GM21528 (cell line): ENCODE results near the gene ST8SIA3.

Source experiments
- ATAC-seq: cut with Tn5 transposase; IDR thresholded peaks from one replicate; pipeline ENCODE4 v1.9.1; 2021; ENCODE audit warnings: mild to moderate bottlenecking, moderate library complexity; ENCODE audit not compliant: unreplicated experiment, low FRiP score

The ST8SIA3 gene

DNA sequence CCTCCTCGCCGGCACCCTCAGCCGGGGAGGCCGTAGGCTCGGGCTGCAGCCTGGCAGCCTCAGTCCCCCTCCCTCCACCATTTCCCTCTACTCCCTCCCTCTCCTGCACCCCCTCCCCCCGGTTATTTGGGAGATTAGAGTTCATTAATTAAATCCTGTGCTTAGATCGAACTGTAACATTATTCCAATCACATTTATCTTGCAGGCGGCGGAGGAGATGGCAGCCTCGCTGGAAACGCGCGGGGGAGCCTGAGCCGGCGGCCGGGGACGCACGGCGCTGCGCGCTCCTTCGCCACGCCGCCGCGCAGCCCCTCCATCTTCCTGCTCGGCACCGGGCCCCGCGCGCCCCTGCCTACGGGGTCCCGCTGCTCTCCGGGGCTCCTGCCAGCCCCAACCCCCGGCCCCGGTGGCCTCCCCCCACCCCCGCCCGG lies at the start of gene ST8SIA3:
TSS of gene ST8SIA3 (plus strand) at position 287 of the 431 bp plus-strand sequence. CDS start 290 bp downstream, outside the sequence.
- ATAC-seq, result no peak

- no peak for ATAC-seq
Observed at GRCh38 chr18:57311472-57311871, 40.9 kb upstream of the ST8SIA3 start.

GRCh38 chr18:57312346-57313144 lies 39.8 kb upstream of the ST8SIA3 start:
- ATAC-seq, result no peak

- ATAC-seq, result no peak
Observed at GRCh38 chr18:57320603-57321002, 31.8 kb upstream of the ST8SIA3 start.

DNA sequence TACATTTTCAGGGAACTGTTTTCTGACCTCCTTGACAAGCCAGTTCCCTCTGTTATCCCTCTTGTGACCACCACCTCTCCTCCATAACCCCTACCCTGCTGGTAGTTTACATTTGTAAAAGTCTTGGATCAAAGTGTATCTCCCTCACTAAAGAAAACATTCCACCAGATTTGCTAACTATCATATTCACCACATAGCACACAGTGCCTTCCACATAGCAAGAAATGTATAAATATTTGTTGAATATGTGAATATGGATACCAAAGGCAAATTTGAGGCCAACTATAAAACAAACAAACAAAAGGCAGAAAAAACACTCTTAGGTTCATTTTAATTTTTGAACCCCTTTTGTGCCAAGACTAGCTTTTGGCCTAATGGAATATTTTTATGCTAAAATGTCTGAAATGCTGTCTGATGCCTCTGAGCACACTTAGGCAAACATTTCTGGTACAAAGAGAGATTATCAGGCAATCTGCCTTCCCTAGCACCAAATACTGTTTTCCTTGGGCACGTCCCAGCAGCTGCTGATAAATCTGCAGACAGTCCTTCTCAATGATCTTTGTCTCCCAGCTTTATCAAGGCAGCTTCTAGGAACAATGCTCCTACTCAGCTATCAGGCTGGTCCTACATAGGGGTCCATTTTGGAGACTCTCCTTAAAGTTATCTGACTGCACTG lies 26.7 kb upstream of the ST8SIA3 start:
- no peak for ATAC-seq

- ATAC-seq, result no peak
Observed at GRCh38 chr18:57326718-57327323, 25.5 kb upstream of the ST8SIA3 start.

DNA sequence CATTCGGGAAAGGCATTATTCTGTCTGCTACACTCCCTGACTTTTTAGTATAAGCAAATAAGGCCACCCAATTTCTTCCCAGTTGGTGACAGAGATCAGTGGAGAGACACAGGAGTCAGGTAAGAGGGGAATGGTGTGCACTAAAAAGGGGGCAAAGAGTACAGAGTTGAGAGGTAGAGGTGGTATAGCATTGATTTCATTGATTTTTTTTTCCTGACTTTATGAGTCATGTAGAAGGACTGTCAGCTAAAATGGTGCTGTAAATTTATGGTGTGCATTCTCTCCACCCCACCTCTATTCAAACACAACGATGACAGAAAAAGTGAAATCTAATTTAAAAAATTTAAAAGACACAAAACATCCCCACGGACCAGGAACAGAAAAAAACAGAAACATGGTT lies 23.7 kb upstream of the ST8SIA3 start:
- ATAC-seq, result no peak

DNA sequence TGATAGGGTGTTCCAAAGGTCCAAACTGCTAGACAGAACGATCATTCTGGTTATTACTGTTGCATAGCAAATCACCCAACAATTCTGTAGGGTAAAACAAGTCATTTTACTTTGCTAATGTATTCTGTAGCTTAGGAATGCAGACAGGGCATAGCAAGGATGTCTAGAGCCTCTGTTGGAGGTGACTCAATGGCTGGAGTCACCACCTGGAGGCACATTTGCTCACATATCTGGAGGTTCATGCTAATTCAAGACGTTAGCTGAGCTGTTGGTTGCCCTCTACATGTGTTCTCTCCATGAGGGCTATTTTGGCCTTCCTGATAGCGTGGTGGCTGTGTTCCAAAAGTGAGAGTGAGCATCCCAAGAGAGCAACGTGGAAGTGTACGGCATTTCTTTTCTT lies 22.5 kb upstream of the ST8SIA3 start:
- ATAC-seq, result no peak

GRCh38 chr18:57331718-57332117 lies 20.6 kb upstream of the ST8SIA3 start:
- no peak for ATAC-seq

GRCh38 chr18:57333940-57334339 lies 18.4 kb upstream of the ST8SIA3 start:
- ATAC-seq, result no peak

- ATAC-seq, result no peak
Observed at GRCh38 chr18:57334383-57334782, 18.0 kb upstream of the ST8SIA3 start.

- no peak for ATAC-seq
Observed at GRCh38 chr18:57336343-57336742, 16.0 kb upstream of the ST8SIA3 start.

GRCh38 chr18:57337890-57338289 lies 14.5 kb upstream of the ST8SIA3 start:
- no peak for ATAC-seq

DNA sequence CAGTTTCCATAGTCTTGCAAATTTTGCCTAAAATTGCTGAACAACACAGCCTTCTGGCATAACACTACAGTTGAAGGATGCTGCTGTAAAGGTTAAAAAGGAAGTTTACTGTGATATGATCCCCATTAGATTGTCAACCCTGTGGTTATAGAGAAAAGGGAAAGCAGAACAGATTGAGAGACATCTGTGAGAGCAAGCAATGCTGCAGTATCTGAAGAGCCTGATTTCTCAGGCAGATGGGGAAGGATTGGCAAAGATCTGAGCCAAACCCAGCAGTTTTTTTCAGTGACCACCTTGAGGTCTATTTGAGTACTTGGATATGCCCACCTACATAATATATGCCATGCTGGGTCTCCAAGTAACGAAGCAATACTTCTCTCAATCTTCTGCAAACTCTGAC lies 8.5 kb upstream of the ST8SIA3 start:
- no peak for ATAC-seq

DNA sequence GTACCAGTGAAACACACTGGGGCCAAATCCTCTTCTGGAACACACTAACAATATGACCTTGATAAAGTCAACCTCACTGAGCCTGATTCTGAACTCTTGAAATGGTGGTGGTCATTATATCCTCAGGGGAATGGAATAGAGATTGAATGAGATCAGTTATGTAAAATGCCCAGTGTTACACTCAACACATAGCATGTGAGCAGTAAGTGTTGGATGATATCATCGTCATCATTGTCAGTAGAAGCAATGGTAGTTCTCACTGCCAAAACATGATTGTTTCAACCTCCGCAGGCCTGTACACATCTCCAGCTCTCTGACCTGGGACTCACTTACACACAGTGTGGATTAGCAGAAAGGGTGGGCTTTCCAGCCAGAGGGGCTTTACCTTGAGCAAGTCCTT lies 5.5 kb upstream of the ST8SIA3 start:
- no peak for ATAC-seq

DNA sequence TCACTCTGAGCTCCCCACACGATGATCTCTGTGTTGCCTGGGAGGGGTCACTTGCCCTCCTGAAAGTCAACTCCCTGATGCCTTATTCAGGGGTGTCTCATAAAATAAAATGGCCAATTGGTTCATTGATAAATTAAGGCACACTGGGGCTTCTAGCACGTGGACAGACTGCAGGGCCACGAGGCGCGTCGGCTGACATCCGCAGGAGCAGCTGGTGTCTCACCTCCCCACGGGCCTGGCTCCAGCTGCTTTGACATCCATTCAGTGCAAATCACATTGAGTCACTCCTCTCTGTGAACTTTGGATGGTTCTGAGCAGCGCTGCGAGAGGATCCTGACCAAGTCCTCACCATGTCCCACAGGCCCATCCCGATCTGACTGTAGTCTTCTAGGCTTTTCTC lies 4.6 kb upstream of the ST8SIA3 start:
- no peak for ATAC-seq

DNA sequence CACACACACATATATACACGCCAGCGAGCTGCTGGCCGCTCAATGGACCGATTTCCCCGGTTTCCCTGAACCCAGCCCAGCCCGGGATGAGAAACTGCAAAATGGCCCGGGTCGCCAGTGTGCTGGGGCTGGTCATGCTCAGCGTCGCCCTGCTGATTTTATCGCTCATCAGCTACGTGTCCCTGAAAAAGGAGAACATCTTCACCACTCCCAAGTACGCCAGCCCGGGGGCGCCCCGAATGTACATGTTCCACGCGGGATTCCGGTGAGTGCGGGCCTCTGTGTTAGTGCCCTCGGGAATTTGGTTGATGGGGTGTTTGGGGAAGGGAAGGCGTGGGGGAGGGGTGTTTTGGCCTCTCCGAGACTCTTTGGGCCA lies 392 bp downstream of the ST8SIA3 start:
- no peak for ATAC-seq

DNA sequence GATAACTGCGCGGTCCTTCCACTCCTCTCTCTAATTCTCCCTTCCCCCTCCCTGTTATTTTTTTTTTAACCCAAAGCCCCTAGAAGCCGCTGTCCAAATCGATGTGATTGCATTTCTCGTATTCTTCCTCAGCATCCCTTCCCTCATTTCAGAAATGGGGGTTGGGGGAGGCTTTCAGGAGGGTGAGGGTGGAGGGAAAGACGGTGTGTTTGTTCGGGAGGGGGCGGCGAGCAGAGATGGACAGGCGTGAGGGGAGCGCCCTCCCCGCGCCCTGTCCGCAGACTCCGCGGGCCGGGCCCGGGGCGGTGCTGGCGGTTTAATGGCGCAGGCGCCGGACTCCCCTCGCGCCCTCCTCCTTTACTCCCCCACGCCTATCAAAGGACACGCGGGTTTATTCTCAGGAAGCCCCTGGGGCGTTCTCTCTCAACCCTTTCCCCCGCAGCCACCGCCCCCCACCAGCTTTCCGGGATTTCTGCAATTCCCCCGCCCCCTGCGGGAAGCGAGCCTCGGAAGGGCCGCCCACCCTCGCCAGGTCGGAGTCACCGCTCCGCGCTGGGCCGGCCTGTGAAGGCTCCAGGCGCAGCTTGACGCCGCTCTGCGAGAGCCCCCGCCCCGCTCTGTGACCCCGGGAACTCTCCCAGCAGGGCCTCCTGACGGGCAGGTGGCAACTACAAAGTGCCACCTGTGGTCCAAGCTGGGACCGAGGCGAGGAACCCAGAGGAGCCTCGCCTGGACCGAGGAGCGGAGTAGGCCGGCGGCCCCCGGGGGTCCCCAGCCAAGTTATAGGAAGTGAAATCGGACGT lies 981 bp downstream of the ST8SIA3 start:
- no peak for ATAC-seq

- no peak for ATAC-seq
Observed at GRCh38 chr18:57353940-57354461, 1.6 kb downstream of the ST8SIA3 start.

DNA sequence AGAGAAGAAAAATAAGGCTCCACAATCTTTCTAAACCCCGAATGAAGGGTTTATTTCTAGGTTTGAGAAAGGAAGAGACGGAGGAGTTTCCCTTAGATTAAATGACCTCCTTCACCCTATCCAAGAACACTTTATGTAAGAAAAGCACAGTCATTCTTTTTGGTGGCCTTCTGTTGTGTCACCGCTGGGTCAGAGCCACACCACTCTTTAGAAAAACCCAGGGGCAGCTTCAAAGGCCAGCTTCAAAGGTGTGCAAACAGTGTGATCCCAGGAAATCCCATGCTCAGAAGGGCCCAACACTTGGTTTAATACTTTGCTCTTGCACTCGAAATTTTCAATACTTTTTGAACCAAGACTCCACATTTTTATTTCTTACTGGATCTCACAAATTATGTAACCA lies 7.1 kb downstream of the ST8SIA3 start:
- no peak for ATAC-seq

GRCh38 chr18:57362714-57363113 lies 10.4 kb downstream of the ST8SIA3 start:
- no peak for ATAC-seq
